Measurements from ENCODE around the gene WDR37.

Gene WDR37

GRCh38 chr10:1097436-1097835 lies 41.3 kb downstream of the WDR37 start:
- DNase-seq (ENCODE audit: low spot score): no peak
- no peak for TF ChIP-seq CTCF (conservative IDR thresholded peaks at IDR 0.05; ENCODE audit: low read depth)
- peak overlapping the region; percentile 22; the same call in 1 of the 2 replicates for H3K27ac ChIP-seq
- CTCF ChIA-PET: no interaction called here
- POLR2A ChIA-PET (ENCODE audit: low non-redundant PET): no interaction called here

GRCh38 chr10:1100143-1100542 lies 44.0 kb downstream of the WDR37 start:
- ChIA-PET POLR2A (ENCODE audit: low non-redundant PET) (no interaction called here), CTCF (interaction anchor here (0.7 kb wide), 1 partner anchor 44 kb away, joined by 3 read pairs; the partner anchor contains the start of gene WDR37)
- TF ChIP-seq CTCF (conservative IDR thresholded peaks at IDR 0.05; ENCODE audit: low read depth): no peak
- H3K27ac ChIP-seq: no peak overlapping the region
- DNase-seq (ENCODE audit: low spot score): no peak

- TF ChIP-seq CTCF (conservative IDR thresholded peaks at IDR 0.05; ENCODE audit: low read depth): no peak
- DNase-seq (ENCODE audit: low spot score): no peak
- ChIA-PET CTCF (no interaction called here), POLR2A (ENCODE audit: low non-redundant PET) (no interaction called here)
- H3K27ac ChIP-seq: no peak overlapping the region
Observed at GRCh38 chr10:1100691-1101368, 44.6 kb downstream of the WDR37 start.

- ChIA-PET POLR2A (ENCODE audit: low non-redundant PET) (no interaction called here), CTCF (no interaction called here)
- no peak for TF ChIP-seq CTCF (conservative IDR thresholded peaks at IDR 0.05; ENCODE audit: low read depth)
- H3K27ac ChIP-seq: no peak overlapping the region
- no peak for DNase-seq (ENCODE audit: low spot score)
Observed at GRCh38 chr10:1101946-1102345, 45.8 kb downstream of the WDR37 start.

GRCh38 chr10:1102416-1102815 lies 46.2 kb downstream of the WDR37 start:
- no peak for TF ChIP-seq CTCF (conservative IDR thresholded peaks at IDR 0.05; ENCODE audit: low read depth)
- H3K27ac ChIP-seq: no peak overlapping the region
- no peak for DNase-seq (ENCODE audit: low spot score)
- POLR2A ChIA-PET (ENCODE audit: low non-redundant PET): no interaction called here
- CTCF ChIA-PET: no interaction called here

GRCh38 chr10:1102831-1103230 lies 46.6 kb downstream of the WDR37 start:
- no peak overlapping the region for H3K27ac ChIP-seq
- no peak for TF ChIP-seq CTCF (conservative IDR thresholded peaks at IDR 0.05; ENCODE audit: low read depth)
- DNase-seq (ENCODE audit: low spot score): no peak
- ChIA-PET CTCF (no interaction called here), POLR2A (ENCODE audit: low non-redundant PET) (no interaction called here)

Data from RWPE1 (cell line).